GM12873 (cell line): Measurements from ENCODE around the gene PARP16.

Experiments
- TF ChIP-seq, protein P1 (sequence below): IDR thresholded peaks from 2 replicates; pipeline ENCODE4 v1.5.1; 2012; ENCODE audit warnings: low read depth, mild to moderate bottlenecking, moderate library complexity, low read length, control low read depth; ENCODE audit not compliant: insufficient read depth; ENCODE audit errors: missing control alignments

The PARP16 gene

DNA sequence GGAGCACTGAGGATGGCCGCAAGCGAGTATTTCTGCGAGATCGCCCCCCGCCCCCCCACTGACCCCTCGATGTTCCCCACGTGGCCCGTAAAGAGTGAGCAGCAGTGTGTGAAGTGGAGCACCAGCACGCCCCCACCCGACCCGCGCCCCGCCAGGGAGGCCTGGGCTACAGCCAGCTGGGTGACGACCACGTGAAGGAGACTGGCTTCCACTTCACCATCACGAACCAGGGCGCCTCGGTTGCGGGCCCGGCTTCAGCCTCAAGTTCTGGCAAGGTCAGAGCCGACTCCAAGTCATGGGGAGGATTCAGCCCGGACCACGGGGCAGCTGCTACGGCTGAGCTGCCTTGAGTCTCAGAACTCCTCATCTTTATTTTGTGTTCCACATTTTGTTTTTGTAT is 15.4 kb upstream of the PARP16 start:
- TF ChIP-seq, protein P1, sequence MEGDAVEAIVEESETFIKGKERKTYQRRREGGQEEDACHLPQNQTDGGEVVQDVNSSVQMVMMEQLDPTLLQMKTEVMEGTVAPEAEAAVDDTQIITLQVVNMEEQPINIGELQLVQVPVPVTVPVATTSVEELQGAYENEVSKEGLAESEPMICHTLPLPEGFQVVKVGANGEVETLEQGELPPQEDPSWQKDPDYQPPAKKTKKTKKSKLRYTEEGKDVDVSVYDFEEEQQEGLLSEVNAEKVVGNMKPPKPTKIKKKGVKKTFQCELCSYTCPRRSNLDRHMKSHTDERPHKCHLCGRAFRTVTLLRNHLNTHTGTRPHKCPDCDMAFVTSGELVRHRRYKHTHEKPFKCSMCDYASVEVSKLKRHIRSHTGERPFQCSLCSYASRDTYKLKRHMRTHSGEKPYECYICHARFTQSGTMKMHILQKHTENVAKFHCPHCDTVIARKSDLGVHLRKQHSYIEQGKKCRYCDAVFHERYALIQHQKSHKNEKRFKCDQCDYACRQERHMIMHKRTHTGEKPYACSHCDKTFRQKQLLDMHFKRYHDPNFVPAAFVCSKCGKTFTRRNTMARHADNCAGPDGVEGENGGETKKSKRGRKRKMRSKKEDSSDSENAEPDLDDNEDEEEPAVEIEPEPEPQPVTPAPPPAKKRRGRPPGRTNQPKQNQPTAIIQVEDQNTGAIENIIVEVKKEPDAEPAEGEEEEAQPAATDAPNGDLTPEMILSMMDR = no peak

DNA sequence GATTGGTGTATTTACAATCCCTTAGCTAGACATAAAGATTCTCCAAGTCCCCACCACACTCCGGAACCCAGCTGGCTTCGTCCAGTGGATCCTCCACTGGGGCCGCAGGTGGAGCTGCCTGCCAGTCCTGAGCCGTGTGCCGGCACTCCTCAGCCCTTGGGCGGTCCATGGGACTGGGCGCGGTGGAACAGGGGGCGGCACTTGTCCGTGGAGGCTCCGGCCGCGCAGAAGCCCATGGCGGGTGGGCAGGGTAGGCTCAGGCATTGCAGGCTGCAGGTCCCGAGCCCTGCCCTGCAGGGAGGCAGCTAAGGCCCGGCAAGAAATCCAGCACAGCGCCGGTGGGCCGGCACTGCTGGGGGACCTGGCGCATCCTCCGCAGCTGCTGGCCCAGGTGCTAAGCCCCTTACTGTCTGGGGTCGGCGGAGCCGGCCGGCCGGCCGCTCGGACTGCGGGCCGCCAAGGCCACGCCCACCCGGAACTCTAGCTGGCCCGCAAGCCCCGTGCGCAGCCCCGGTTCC is 14.3 kb upstream of the PARP16 start:
- TF ChIP-seq, protein P1 = no peak

DNA sequence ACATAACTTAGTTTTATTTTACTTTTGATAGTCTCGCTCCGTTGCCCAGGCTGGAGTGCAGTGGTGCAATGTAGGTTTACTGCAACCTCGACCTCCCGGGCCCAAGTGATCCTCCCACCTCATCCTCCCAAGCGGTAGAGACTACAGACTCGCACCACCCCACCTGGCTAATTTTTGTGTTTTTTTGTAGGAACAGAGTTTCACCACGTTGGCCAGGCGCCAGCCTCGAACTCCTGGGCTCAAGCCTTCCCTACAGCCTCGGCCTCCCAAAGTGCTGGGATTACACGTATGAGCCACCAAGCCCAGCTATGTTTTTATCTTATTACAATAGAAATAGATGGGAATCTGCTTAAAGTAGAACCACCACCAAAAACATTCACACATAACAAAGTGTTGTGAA is 12.0 kb upstream of the PARP16 start:
- TF ChIP-seq, protein P1 = no peak

DNA sequence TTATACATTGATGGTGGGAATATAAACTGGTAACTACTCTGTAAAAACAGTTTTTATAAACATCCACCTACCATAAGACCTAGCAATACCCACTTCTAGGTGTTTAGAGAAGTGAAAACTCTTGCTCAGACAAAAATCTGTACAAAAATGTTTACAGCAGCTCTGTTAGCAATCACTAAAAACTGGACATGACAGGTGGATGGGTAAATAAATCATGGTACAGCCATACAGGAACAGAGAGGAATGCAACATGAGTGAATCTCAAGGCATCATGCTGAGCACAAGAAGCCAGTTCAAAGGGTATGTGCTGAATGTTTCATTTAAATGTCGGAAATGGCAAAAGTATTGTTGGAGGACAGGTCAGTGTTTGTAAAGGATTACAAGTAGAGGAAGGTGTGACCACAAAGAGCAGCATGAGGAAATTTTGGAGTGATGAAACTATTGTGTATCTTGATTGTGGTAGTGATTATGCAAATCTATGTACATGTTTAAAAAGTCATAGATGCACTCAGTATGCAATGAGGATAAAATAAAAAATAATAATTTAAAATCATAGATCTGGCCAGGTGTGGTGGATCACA is 6.3 kb upstream of the PARP16 start:
- TF ChIP-seq, protein P1 = no peak

DNA sequence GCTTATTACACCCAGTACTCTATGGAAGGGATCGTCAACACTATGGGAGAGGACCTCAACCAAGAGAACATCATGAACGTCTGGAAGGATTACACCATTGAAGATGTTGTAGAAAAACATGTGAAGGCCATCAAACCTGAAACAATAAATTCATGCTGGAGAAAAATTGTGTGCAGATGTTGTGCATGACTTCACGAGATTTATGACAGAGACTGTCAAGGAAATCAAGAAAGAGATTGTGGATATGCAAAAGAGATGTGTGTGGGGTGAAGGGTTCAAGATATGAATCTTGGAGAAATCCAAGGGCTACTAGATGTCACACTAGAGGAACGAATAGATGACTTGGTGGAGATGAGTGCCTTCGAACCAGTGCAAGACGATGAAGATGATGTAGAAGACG is 3.5 kb upstream of the PARP16 start:
- TF ChIP-seq, protein P1 = no peak

DNA sequence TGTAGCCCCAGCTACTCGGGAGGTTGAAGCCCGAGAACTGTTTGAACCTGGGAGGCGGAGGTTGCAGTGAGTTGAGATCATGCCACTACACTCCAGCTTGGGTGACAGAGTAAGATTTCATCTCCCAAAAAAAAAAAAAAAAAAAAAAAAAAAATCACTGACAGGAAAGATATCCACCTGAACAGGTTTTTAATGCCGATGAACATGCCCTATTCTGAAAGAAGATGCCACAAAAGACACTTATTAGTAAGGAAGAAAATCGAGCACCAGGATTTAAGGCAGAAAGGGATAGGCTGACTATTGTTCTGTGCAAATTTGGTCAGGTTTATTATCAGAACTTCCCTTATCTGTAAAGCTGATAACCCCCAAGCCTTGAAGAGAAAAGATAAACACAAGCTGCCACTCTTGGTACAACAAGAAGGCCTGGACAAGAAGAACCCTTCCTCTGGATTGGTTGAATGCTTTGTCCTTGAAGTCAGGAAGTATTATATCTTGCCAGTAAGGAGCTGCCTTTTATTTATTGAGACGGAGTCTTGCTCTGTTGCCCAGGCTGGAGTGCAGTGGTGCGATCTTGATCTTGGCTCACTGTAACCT is 2.7 kb upstream of the PARP16 start:
- TF ChIP-seq, protein P1 = no peak

DNA sequence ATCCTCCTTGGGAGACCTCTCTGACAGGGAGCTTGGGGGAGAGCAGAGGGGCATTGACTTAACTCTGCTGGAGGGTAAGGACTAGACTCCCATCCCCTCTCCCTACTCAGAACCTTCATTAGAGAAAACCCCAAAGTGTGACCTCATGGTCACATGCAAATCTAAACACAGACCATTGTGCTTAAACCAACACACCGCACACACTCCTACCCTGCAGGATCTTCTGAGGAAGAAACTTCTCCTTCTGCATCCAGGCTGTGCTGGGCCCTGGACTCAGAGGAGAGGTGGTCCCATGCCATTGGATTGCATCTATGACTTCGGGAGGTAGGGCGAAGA is 805 bp upstream of the PARP16 start:
- TF ChIP-seq, protein P1 = no peak
